ENCODE measurements around the gene RASSF4. TPM values are rescaled to one million over a fixed set of nuclear protein-coding genes. Genes with fewer than 3 reads are reported as not detected.
A peak's percentile ranks its signal among the peaks of the same experiment; 100 is the strongest.

Gene RASSF4
- total RNA-seq, 4 donors from 2014 or later, result 23.5 to 57.7 (median 31.6) TPM

- ATAC-seq, result no peak
- Histone ChIP-seq H3K36me3 (peaks cover 0 to 19% of the 10 kb centered on the region in 2 donors), H3K27me3 (no peaks in the 10 kb centered on the region), H3K27ac (peak overlapping the region in 1 of 4 donors; percentile 1), H3K4me1 (peaks cover 0 to 39% (median 4%) of the 10 kb centered on the region in 3 donors), H3K4me3 (no peak overlapping the region), H3K9me3 (no peaks in the 10 kb centered on the region)
- TF ChIP-seq EP300 (IDR thresholded peaks at IDR 0.05) (no peak), POLR2A (IDR thresholded peaks at IDR 0.05) (no peak), POLR2AphosphoS5 (IDR thresholded peaks at IDR 0.05) (no peak)
- TF ChIP-seq, protein P1, sequence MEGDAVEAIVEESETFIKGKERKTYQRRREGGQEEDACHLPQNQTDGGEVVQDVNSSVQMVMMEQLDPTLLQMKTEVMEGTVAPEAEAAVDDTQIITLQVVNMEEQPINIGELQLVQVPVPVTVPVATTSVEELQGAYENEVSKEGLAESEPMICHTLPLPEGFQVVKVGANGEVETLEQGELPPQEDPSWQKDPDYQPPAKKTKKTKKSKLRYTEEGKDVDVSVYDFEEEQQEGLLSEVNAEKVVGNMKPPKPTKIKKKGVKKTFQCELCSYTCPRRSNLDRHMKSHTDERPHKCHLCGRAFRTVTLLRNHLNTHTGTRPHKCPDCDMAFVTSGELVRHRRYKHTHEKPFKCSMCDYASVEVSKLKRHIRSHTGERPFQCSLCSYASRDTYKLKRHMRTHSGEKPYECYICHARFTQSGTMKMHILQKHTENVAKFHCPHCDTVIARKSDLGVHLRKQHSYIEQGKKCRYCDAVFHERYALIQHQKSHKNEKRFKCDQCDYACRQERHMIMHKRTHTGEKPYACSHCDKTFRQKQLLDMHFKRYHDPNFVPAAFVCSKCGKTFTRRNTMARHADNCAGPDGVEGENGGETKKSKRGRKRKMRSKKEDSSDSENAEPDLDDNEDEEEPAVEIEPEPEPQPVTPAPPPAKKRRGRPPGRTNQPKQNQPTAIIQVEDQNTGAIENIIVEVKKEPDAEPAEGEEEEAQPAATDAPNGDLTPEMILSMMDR (IDR thresholded peaks at IDR 0.05), result no peak
- 38 to 54% methylated on average over 2 of the region's 2 CpGs for WGBS, 2 donors (ENCODE audit: low coverage in 1 of 2)
Observed at GRCh38 chr10:44952779-44953231, 6.8 kb upstream of the RASSF4 start.

GRCh38 chr10:44954042-44954441 lies 5.6 kb upstream of the RASSF4 start:
- H3K27me3 ChIP-seq, result no peaks in the 10 kb centered on the region
- H3K9me3 ChIP-seq, result no peaks in the 10 kb centered on the region
- peaks cover 0 to 19% of the 10 kb centered on the region in 2 donors for H3K36me3 ChIP-seq
- no peak for TF ChIP-seq POLR2AphosphoS5 (IDR thresholded peaks at IDR 0.05)
- TF ChIP-seq POLR2A (IDR thresholded peaks at IDR 0.05), result no peak
- TF ChIP-seq, protein P1 (IDR thresholded peaks at IDR 0.05), result no peak
- TF ChIP-seq EP300 (IDR thresholded peaks at IDR 0.05), result no peak
- no peak overlapping the region for H3K4me3 ChIP-seq
- H3K27ac ChIP-seq, result no peak overlapping the region
- H3K4me1 ChIP-seq, result peaks cover 0 to 52% (median 11%) of the 10 kb centered on the region in 3 donors
- no peak for ATAC-seq

DNA sequence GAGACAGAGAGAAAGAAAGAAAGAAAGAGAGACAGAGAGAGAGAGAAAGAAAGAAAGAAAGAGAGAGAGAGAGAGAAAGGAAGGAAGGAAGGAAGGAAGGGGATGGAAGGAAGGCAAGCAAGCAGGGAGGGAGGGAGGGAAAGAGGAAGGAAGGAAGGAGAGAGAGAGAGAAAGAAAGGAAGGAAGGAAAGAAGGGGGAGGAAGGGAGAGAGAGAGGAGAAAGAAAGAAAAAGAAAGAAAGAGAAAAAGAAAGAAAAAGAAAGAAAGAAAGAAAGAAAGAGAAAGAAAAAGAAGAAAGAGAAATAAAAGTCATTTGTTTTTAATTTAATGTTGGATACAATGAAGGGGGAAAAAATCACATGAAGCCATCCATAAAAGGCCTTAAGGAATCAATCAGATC lies 4.6 kb upstream of the RASSF4 start:
- H3K4me1 ChIP-seq, result peaks cover 0 to 47% (median 13%) of the 10 kb centered on the region in 3 donors

DNA sequence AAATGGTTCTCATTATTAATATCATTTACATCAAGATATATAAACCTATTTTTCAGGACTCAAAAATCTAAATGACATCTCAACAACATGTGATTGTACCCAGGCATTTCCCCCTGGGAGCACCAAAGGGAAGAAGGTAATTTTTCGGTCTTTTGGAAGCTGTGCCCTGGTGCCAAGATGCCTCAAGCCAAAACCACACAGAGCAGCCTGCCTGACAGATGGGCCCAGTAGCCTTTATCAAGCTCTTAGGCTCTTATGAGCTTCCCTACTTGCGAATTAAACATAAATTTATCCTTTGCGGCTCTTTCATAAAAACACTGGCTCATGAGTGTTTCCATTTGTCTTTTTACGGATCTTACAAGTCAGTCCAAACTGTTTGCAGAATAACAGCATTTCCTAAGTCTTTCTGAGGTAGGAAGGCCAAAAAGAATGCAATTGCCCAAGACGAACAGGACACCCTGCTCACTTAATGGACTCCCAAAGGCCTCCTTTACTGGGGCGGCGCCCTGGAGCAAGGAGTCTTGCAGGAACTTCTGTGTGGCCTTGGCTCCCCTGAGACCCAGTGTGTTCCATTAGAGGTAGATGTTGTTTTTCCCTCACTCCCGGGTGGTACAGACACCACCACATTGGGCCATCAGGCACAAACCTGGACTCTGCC lies 4.1 kb upstream of the RASSF4 start:
- ATAC-seq, result peak; percentile 56
- Histone ChIP-seq H3K36me3 (peaks cover 0 to 19% of the 10 kb centered on the region in 2 donors), H3K9me3 (no peaks in the 10 kb centered on the region), H3K27ac (peak overlapping the region in 3 of 4 donors; percentile 49 to 59 (median 55)), H3K4me1 (peaks cover 0 to 47% (median 19%) of the 10 kb centered on the region in 3 donors), H3K27me3 (no peaks in the 10 kb centered on the region), H3K4me3 (no peak overlapping the region)
- 62 to 63% methylated on average over 4 to 5 of the region's 8 CpGs for WGBS, 2 donors (ENCODE audit: low coverage in 1 of 2)
- TF ChIP-seq POLR2AphosphoS5 (IDR thresholded peaks at IDR 0.05) (peak; percentile 27), EP300 (IDR thresholded peaks at IDR 0.05) (no peak)
- TF ChIP-seq, protein P1 (IDR thresholded peaks at IDR 0.05), result no peak

More for the DNA sequence above, 4.6 kb upstream of the RASSF4 start:
- no peak for ATAC-seq
- H3K36me3 ChIP-seq, result peaks cover 0 to 19% of the 10 kb centered on the region in 2 donors
- H3K9me3 ChIP-seq, result no peaks in the 10 kb centered on the region
- peak overlapping the region in 2 of 4 donors; percentile 1 to 59 for H3K27ac ChIP-seq
- no peak for TF ChIP-seq POLR2AphosphoS5 (IDR thresholded peaks at IDR 0.05)
- no peak for TF ChIP-seq EP300 (IDR thresholded peaks at IDR 0.05)
- TF ChIP-seq, protein P1 (IDR thresholded peaks at IDR 0.05), result no peak
- no peak for TF ChIP-seq POLR2A (IDR thresholded peaks at IDR 0.05)
- no peak overlapping the region for H3K4me3 ChIP-seq
- H3K27me3 ChIP-seq, result no peaks in the 10 kb centered on the region

DNA sequence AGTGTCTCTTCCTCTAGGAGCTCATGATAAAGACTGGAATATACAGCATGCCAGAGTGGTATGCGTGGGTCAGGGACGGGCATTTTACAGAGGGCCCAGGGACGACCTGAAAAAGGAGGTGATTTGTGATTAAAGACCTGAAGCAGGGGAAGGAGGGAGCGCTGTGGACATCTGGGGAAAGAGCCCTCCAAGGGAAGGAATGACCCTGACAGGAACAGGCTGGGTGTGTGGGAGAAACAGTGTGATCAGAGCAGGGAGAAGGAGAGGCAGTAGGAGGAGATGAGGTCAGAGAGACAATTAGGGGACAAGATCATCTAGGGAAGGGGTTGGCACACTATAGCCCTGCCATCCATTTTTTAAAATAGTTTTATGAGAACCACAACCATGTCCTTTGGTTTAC lies 3.4 kb upstream of the RASSF4 start:
- H3K27ac ChIP-seq, result peak overlapping the region in 3 of 4 donors; percentile 31 to 55 (median 49)
- H3K27me3 ChIP-seq, result no peaks in the 10 kb centered on the region
- 89 to 96% methylated on average over 3 to 4 of the region's 4 CpGs for WGBS, 2 donors (ENCODE audit: low coverage in 1 of 2)
- peaks cover 0 to 54% (median 20%) of the 10 kb centered on the region in 3 donors for H3K4me1 ChIP-seq
- H3K4me3 ChIP-seq, result no peak overlapping the region
- peaks cover 0 to 19% of the 10 kb centered on the region in 2 donors for H3K36me3 ChIP-seq
- TF ChIP-seq EP300 (IDR thresholded peaks at IDR 0.05) (no peak), POLR2AphosphoS5 (IDR thresholded peaks at IDR 0.05) (no peak), POLR2A (IDR thresholded peaks at IDR 0.05) (no peak)
- TF ChIP-seq, protein P1 (IDR thresholded peaks at IDR 0.05), result no peak
- no peak for ATAC-seq
- no peaks in the 10 kb centered on the region for H3K9me3 ChIP-seq
